B cell (primary cell): ENCODE measurements around the gene KIFBP. TPM values are rescaled to one million over a fixed set of nuclear protein-coding genes. Genes with fewer than 3 reads are reported as not detected.

ENCODE experiments used
- ATAC-seq: fragments of 200-7000 bp; cut with Tn5 transposase; one replicate; pipeline ENCODE4 v1.10.0; 2021; ENCODE audit warnings: low read depth, mild to moderate bottlenecking, moderate number of reproducible peaks, moderate library complexity
- CTCF ChIA-PET: fragments of 350-600 bp; sonication (Branson Sonifier 250); formaldehyde crosslinking; loops from one replicate; lab custom pipeline; 2021; ENCODE audit warnings: antibody characterized with exemption, inconsistent platforms; lab: Charles Lee
- POLR2A ChIA-PET: fragments of 350-600 bp; sonication (Branson Sonifier 250); formaldehyde crosslinking; loops from one replicate; lab custom pipeline; 2021; ENCODE audit warnings: antibody characterized with exemption; lab: Charles Lee
- DNase-seq: peaks from one replicate; pipeline ENCODE4 v3.0.0; 2013
- H2AFZ ChIP-seq: 2 replicates; pipeline ENCODE4 v1.6.1; 2012; ENCODE audit warnings: mild to moderate bottlenecking, low read depth, low read length; ENCODE audit not compliant: insufficient read depth, poor library complexity, severe bottlenecking
- H3K27ac ChIP-seq, 2 donors: 1 replicate in 1 of 2; 2 replicates in 1 of 2; pipeline ENCODE4 v1.5.1; 2012 to 2013; ENCODE audit warnings: low read length in 2 of 2, mild to moderate bottlenecking in 2 of 2, moderate library complexity in 1 of 2
- H3K27me3 ChIP-seq, 4 experiments: fragments of 200-600 bp in 1 of 4; sonication (generic) in 1 of 4; replicated peaks in 1 of 4; 1 replicate in 2 of 4; 2 replicates in 2 of 4; pipeline versions ENCODE4 v1.6.1 to v1.7.0; 2013 to 2016; ENCODE audit warnings: low read length in 3 of 4, mild to moderate bottlenecking in 2 of 4, mixed read lengths in 1 of 4, moderate library complexity in 1 of 4; ENCODE audit not compliant: insufficient read depth in 4 of 4, control insufficient read depth in 3 of 4; ENCODE audit errors: control extremely low read depth in 1 of 4
- H3K36me3 ChIP-seq, 2 experiments: replicated peaks in 1 of 2; 1 replicate in 1 of 2; 2 replicates in 1 of 2; pipeline versions ENCODE4 v1.6.1 to v1.7.1; 2013; ENCODE audit warnings: low read length in 1 of 2; ENCODE audit not compliant: insufficient read depth in 2 of 2, control insufficient read depth in 1 of 2; ENCODE audit errors: control extremely low read depth in 1 of 2, extremely low read depth in 1 of 2
- H3K4me1 ChIP-seq, 2 donors: fragments of 200-600 bp in 1 of 2; sonication (generic) in 1 of 2; 1 replicate in 1 of 2; 2 replicates in 1 of 2; pipeline versions ENCODE4 v1.5.1 to v1.6.1; 2013 to 2017; ENCODE audit warnings: low read length in 2 of 2; ENCODE audit not compliant: control insufficient read depth in 2 of 2, insufficient read depth in 2 of 2
- H3K4me2 ChIP-seq: replicated peaks from 2 replicates; pipeline ENCODE3; 2012; ENCODE audit warnings: mild to moderate bottlenecking, low read depth, low read length; ENCODE audit not compliant: poor library complexity, severe bottlenecking
- H3K4me3 ChIP-seq, 5 experiments: fragments of 200-600 bp in 1 of 5; sonication (generic) in 1 of 5; 1 replicate in 3 of 5; 2 replicates in 2 of 5; pipeline versions ENCODE4 v1.5.1 to v1.7.0; 2011 to 2016; ENCODE audit warnings: low read length in 4 of 5, mild to moderate bottlenecking in 4 of 5, low read depth in 2 of 5, control low read depth in 1 of 5, moderate library complexity in 1 of 5; ENCODE audit not compliant: insufficient read depth in 1 of 5; ENCODE audit errors: control extremely low read depth in 1 of 5, extremely low read depth in 1 of 5
- H3K79me2 ChIP-seq: fragments of 200-600 bp; sonication (generic); one replicate; pipeline ENCODE4 v1.6.0; 2016; ENCODE audit warnings: low read length; ENCODE audit not compliant: control insufficient read depth, insufficient read depth
- H3K9ac ChIP-seq: fragments of 200-600 bp; sonication (generic); 2 replicates; pipeline ENCODE4 v1.6.1; 2017; ENCODE audit warnings: mild to moderate bottlenecking, low read length, moderate library complexity
- H3K9me3 ChIP-seq, 3 donors: one replicate each; pipeline versions ENCODE4 v1.6.1 to v1.7.1; 2013; ENCODE audit warnings: low read length in 2 of 3; ENCODE audit not compliant: control insufficient read depth in 2 of 3, insufficient read depth in 1 of 3; ENCODE audit errors: control extremely low read depth in 1 of 3
- H4K20me1 ChIP-seq: 2 replicates; pipeline ENCODE4 v1.6.0; 2012; ENCODE audit warnings: mild to moderate bottlenecking, low read length; ENCODE audit not compliant: insufficient read depth, control insufficient read depth, poor library complexity, severe bottlenecking
- H3K27ac Mint-ChIP-seq: one replicate; pipeline ENCODE4 v1.8.0; 2021; ENCODE audit warnings: mixed read lengths
- H3K27me3 Mint-ChIP-seq: one replicate; pipeline ENCODE4 v1.8.0; 2021; ENCODE audit warnings: mixed read lengths
- H3K4me1 Mint-ChIP-seq: one replicate; pipeline ENCODE4 v1.8.0; 2021; ENCODE audit warnings: mixed read lengths
- H3K4me3 Mint-ChIP-seq: one replicate; pipeline ENCODE4 v1.8.0; 2021; ENCODE audit warnings: mixed read lengths
- H3K9me3 Mint-ChIP-seq: one replicate; pipeline ENCODE4 v1.8.0; 2022; ENCODE audit warnings: mixed read lengths; ENCODE audit not compliant: insufficient read depth
- EZH2 ChIP-seq: IDR thresholded peaks from 2 replicates; pipeline ENCODE4 v1.6.1; 2012; ENCODE audit warnings: borderline replicate concordance, low read depth, mild to moderate bottlenecking, moderate library complexity, low read length; ENCODE audit not compliant: insufficient read depth, poor library complexity, severe bottlenecking
- WGBS: methylation state at CpG from one replicate; pipeline ENCODE4 v1.1.5; 2013; ENCODE audit warnings: missing lambda C conversion rate; ENCODE audit not compliant: insufficient coverage; 5-methylcytosine and 5-hydroxymethylcytosine counted together
- intact Hi-C: fragments of 100-400 bp; cut with micrococcal nuclease; formaldehyde crosslinking; loops from one replicate; pipeline ENCODE4 v1.10.0; 2022
- polyA plus RNA-seq: library from polyadenylated mRNA; depleted of rRNA; stranded (reverse); fragments of >200 nt; gene quantifications from 2 replicates; pipeline ENCODE4 v1.2.3, GENCODE V29; 2012
- total RNA-seq, 2 donors: library from RNA; stranded (reverse); fragments of 120-200 nt in 1 of 2; gene quantifications; 1 replicate in 1 of 2; 2 replicates in 1 of 2; pipeline versions ENCODE4 v1.2.3 to v1.2.4, GENCODE V29; 2013 to 2022
- TF ChIP-seq, protein P1 (sequence below): fragments of 200-600 bp; IDR thresholded peaks from one replicate; pipeline ENCODE4 v1.8.0; 2022; ENCODE audit warnings: antibody characterized with exemption, mild to moderate bottlenecking

Gene KIFBP
- total and polyA plus RNA-seq, 2 donors (not counting 1 experiment from before 2014, with no cell fraction given), result 5.2 to 13.5 TPM

DNA sequence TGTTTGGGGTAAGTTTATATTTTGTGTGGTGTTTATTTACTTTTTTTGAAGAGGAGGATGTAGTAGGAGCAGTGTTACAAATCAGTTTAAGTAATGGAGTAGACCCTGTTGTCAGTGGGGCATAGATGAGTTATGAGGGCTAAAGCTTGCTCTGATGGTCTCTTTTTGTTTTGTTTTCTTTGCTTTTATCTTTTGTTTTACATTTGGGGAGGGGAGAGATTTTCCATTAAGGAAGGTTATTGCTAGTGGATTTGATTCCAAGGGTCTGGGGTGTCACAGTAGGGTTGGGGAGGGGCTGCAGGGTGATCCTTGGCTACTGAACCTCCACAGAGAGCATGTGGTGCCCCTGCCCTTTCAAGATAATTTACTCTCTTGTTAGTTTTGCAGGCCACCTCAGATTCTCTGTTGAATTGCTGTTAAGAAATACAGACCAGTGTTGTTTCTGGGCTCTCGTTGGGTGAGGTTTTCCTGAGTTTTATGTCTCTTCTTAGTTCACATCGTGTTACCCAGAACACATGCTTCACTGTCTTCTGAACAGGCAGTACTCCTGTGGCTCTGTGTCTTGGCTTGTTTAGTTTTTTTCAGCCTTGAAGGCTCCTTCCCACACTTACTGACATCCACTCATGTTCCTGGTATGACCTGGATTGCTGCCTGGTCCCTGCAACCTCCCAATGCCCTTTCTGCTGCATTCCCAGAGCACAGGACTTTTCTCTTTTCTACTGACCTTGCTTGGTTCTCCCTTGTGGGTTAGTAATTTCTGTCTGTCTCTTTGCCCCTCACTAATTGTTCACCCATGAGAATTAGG, 4.2 kb downstream of the KIFBP start:
- Mint-ChIP-seq H3K27ac (no peak overlapping the region), H3K4me1 (peaks cover 42% of the 10 kb centered on the region), H3K27me3 (no peaks in the 10 kb centered on the region), H3K4me3 (no peak overlapping the region), H3K9me3 (no peaks in the 10 kb centered on the region)
- Histone ChIP-seq H3K27me3 (no peaks in the 10 kb centered on the region), H3K79me2 (peaks cover 38% of the 10 kb centered on the region), H2AFZ (no peak overlapping the region), H3K9ac (no peak overlapping the region), H3K4me2 (no peak overlapping the region), H4K20me1 (peaks cover 17% of the 10 kb centered on the region), H3K9me3 (no peaks in the 10 kb centered on the region), H3K36me3 (no peaks in the 10 kb centered on the region), H3K4me3 (no peak overlapping the region), H3K27ac (no peak overlapping the region), H3K4me1 (peaks cover 15 to 20% of the 10 kb centered on the region in 2 donors)
- WGBS, result 46% methylated on average over 2 of the region's 2 CpGs
- ChIA-PET POLR2A (no interaction called here), CTCF (interaction anchor here (1.5 kb wide), 1 partner anchor 9 kb away, joined by 5 read pairs; no protein-coding TSS in a partner anchor)
- TF ChIP-seq, protein P1, sequence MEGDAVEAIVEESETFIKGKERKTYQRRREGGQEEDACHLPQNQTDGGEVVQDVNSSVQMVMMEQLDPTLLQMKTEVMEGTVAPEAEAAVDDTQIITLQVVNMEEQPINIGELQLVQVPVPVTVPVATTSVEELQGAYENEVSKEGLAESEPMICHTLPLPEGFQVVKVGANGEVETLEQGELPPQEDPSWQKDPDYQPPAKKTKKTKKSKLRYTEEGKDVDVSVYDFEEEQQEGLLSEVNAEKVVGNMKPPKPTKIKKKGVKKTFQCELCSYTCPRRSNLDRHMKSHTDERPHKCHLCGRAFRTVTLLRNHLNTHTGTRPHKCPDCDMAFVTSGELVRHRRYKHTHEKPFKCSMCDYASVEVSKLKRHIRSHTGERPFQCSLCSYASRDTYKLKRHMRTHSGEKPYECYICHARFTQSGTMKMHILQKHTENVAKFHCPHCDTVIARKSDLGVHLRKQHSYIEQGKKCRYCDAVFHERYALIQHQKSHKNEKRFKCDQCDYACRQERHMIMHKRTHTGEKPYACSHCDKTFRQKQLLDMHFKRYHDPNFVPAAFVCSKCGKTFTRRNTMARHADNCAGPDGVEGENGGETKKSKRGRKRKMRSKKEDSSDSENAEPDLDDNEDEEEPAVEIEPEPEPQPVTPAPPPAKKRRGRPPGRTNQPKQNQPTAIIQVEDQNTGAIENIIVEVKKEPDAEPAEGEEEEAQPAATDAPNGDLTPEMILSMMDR, result no peak
- no peak for TF ChIP-seq EZH2
- intact Hi-C loops, result no loop called here
- no peak for ATAC-seq
- DNase-seq, result no peak

DNA sequence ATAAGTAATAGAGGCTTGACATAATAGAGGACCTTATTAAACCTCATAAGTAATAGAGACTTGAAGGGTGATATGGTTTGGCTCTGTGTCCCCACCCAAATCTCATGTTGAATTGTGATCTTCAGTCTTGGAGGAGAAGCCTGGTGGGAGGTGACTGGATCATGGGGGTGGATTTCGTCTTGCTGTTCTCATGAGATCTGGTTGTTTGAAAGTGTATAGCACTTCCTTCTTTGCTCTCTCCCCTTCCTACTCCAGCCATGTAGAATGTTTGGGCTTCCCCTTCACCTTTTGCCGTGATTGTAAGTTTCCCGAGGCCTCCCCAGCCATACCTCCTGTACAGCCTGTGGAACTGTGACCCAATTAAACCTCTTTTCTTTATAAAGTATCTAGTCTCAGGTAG, 8.6 kb downstream of the KIFBP start:
- WGBS, result no CpG with 5 or more reads among the region's 3 CpGs
- no peaks in the 10 kb centered on the region for H3K9me3 Mint-ChIP-seq

More for the DNA sequence above, 8.6 kb downstream of the KIFBP start:
- ATAC-seq (no peak), DNase-seq (no peak)
- Histone ChIP-seq H3K9ac (no peak overlapping the region), H3K27me3 (no peaks in the 10 kb centered on the region), H3K4me3 (no peak overlapping the region), H3K79me2 (peaks cover 20% of the 10 kb centered on the region), H4K20me1 (peaks cover 10% of the 10 kb centered on the region), H2AFZ (no peak overlapping the region), H3K9me3 (no peaks in the 10 kb centered on the region), H3K27ac (no peak overlapping the region), H3K4me2 (no peak overlapping the region), H3K36me3 (peaks cover 0 to 12% of the 10 kb centered on the region in 2 experiments), H3K4me1 (no peaks in the 10 kb centered on the region)
- Mint-ChIP-seq H3K4me3 (no peak overlapping the region), H3K27ac (no peak overlapping the region), H3K27me3 (no peaks in the 10 kb centered on the region), H3K4me1 (peaks cover 14% of the 10 kb centered on the region)
- ChIA-PET POLR2A (no interaction called here), CTCF (no interaction called here)
- TF ChIP-seq EZH2, result no peak
- TF ChIP-seq, protein P1, result no peak
- intact Hi-C loops, result no loop called here
